Loucy (cell line): Measurements from ENCODE around the gene TACC3.

Source experiments
- H2AFZ ChIP-seq: fragments of 200-600 bp; sonication (generic); 2 replicates; pipeline ENCODE4 v1.6.0; 2016; ENCODE audit warnings: antibody characterized with exemption, mild to moderate bottlenecking, low read length, moderate library complexity
- H3F3A ChIP-seq: fragments of 200-600 bp; 2 replicates; pipeline ENCODE4 v1.6.0; 2016; ENCODE audit warnings: antibody characterized with exemption, low read depth, mild to moderate bottlenecking
- H3K27me3 ChIP-seq: fragments of 200-600 bp; sonication (generic); 2 replicates; pipeline ENCODE4 v1.6.1; 2014; ENCODE audit warnings: low read length, mild to moderate bottlenecking; ENCODE audit not compliant: insufficient read depth, poor library complexity, severe bottlenecking
- H3K36me3 ChIP-seq: fragments of 200-600 bp; sonication (generic); 2 replicates; pipeline ENCODE4 v1.6.1; 2016; ENCODE audit warnings: low read length; ENCODE audit not compliant: insufficient read depth
- H3K4me1 ChIP-seq: fragments of 200-600 bp; sonication (generic); 2 replicates; pipeline ENCODE4 v1.5.1; 2014; ENCODE audit warnings: low read length, mild to moderate bottlenecking; ENCODE audit not compliant: insufficient read depth, poor library complexity, severe bottlenecking
- H3K4me2 ChIP-seq: fragments of 200-600 bp; sonication (generic); 2 replicates; pipeline ENCODE4 v1.6.0; 2014; ENCODE audit warnings: antibody characterized with exemption, low read length, low read depth, mild to moderate bottlenecking; ENCODE audit not compliant: poor library complexity, severe bottlenecking
- H3K4me3 ChIP-seq: fragments of 200-600 bp; sonication (generic); 2 replicates; pipeline ENCODE4 v1.5.1; 2014; ENCODE audit warnings: low read length, mild to moderate bottlenecking, mixed read lengths; ENCODE audit not compliant: poor library complexity, severe bottlenecking
- H3K79me2 ChIP-seq: fragments of 200-600 bp; sonication (generic); 2 replicates; pipeline ENCODE4 v1.6.1; 2014; ENCODE audit warnings: low read length; ENCODE audit not compliant: insufficient read depth
- H3K9ac ChIP-seq: fragments of 200-600 bp; sonication (generic); 2 replicates; pipeline ENCODE4 v1.6.0; 2014; ENCODE audit warnings: mild to moderate bottlenecking, low read depth, low read length, moderate library complexity; ENCODE audit not compliant: poor library complexity, severe bottlenecking
- H3K9me2 ChIP-seq: fragments of 200-600 bp; sonication (generic); replicated peaks from 2 replicates; pipeline ENCODE4 v1.6.1; 2016; ENCODE audit warnings: low read depth, low read length, mixed read lengths
- H3K9me3 ChIP-seq: fragments of 200-600 bp; sonication (generic); 2 replicates; pipeline ENCODE4 v1.6.1; 2014; ENCODE audit warnings: mild to moderate bottlenecking, antibody characterized with exemption, low read length, low read depth; ENCODE audit not compliant: insufficient read depth
- H4K20me1 ChIP-seq: fragments of 200-600 bp; sonication (generic); 2 replicates; pipeline ENCODE4 v1.6.0; 2014; ENCODE audit warnings: antibody characterized with exemption, low read length, mild to moderate bottlenecking; ENCODE audit not compliant: insufficient read depth, poor library complexity, severe bottlenecking
- CTCF ChIP-seq: fragments of 200-600 bp; sonication (generic); conservative IDR thresholded peaks from 2 replicates; pipeline ENCODE4 v1.5.1; 2014; ENCODE audit warnings: mild to moderate bottlenecking, antibody characterized with exemption, low read length
- EZH2phosphoT487 ChIP-seq: fragments of 200-600 bp; IDR thresholded peaks from 2 replicates; pipeline ENCODE4 v1.6.1; 2018; ENCODE audit warnings: antibody characterized with exemption, mild to moderate bottlenecking, moderate library complexity, borderline replicate concordance

TACC3 gene

GRCh38 chr4:1762264-1763010, 41.1 kb downstream of the TACC3 start:
- H3F3A ChIP-seq, result no peaks in the 10 kb centered on the region
- no peaks in the 10 kb centered on the region for H3K36me3 ChIP-seq
- H3K9me2 ChIP-seq, result no peaks in the 10 kb centered on the region
- no peaks in the 10 kb centered on the region for H4K20me1 ChIP-seq
- H3K9ac ChIP-seq, result no peak overlapping the region
- no peaks in the 10 kb centered on the region for H3K9me3 ChIP-seq
- TF ChIP-seq CTCF (no peak), EZH2phosphoT487 (no peak)
- no peak overlapping the region for H3K4me3 ChIP-seq
- H3K79me2 ChIP-seq, result no peaks in the 10 kb centered on the region
- H3K27me3 ChIP-seq, result no peaks in the 10 kb centered on the region
- no peaks in the 10 kb centered on the region for H3K4me1 ChIP-seq
- H2AFZ ChIP-seq, result no peak overlapping the region
- no peak overlapping the region for H3K4me2 ChIP-seq

- H4K20me1 ChIP-seq, result no peaks in the 10 kb centered on the region
- no peaks in the 10 kb centered on the region for H3K79me2 ChIP-seq
- no peak overlapping the region for H2AFZ ChIP-seq
- no peaks in the 10 kb centered on the region for H3F3A ChIP-seq
- H3K36me3 ChIP-seq, result no peaks in the 10 kb centered on the region
- no peaks in the 10 kb centered on the region for H3K9me3 ChIP-seq
- no peaks in the 10 kb centered on the region for H3K9me2 ChIP-seq
- H3K4me3 ChIP-seq, result no peak overlapping the region
- no peak for TF ChIP-seq EZH2phosphoT487
- no peak for TF ChIP-seq CTCF
- H3K4me1 ChIP-seq, result no peaks in the 10 kb centered on the region
- no peak overlapping the region for H3K9ac ChIP-seq
- H3K4me2 ChIP-seq, result no peak overlapping the region
- no peaks in the 10 kb centered on the region for H3K27me3 ChIP-seq
Observed at GRCh38 chr4:1763070-1763549, 41.8 kb downstream of the TACC3 start.

GRCh38 chr4:1763550-1764080, 42.3 kb downstream of the TACC3 start:
- no peak overlapping the region for H3K9ac ChIP-seq
- H3F3A ChIP-seq, result no peaks in the 10 kb centered on the region
- H3K27me3 ChIP-seq, result no peaks in the 10 kb centered on the region
- no peaks in the 10 kb centered on the region for H3K4me1 ChIP-seq
- no peak overlapping the region for H3K4me2 ChIP-seq
- H2AFZ ChIP-seq, result no peak overlapping the region
- no peaks in the 10 kb centered on the region for H3K9me3 ChIP-seq
- H3K79me2 ChIP-seq, result no peaks in the 10 kb centered on the region
- H4K20me1 ChIP-seq, result no peaks in the 10 kb centered on the region
- H3K4me3 ChIP-seq, result no peak overlapping the region
- H3K9me2 ChIP-seq, result no peaks in the 10 kb centered on the region
- no peaks in the 10 kb centered on the region for H3K36me3 ChIP-seq
- TF ChIP-seq CTCF (no peak), EZH2phosphoT487 (no peak)
